Activated CD8-positive, alpha-beta T cell treated with anti-CD3 and anti-CD28 coated beads for 36 hours (primary cell): Measurements from ENCODE around the gene XPC. TPM values are rescaled to one million over a fixed set of nuclear protein-coding genes. Genes with fewer than 3 reads are reported as not detected.

Experiments
- ATAC-seq: fragments of 200-7000 bp; cut with Tn5 transposase; one replicate; pipeline ENCODE4 v1.10.0; 2021; ENCODE audit warnings: mild to moderate bottlenecking, moderate library complexity
- CTCF ChIA-PET: fragments of 350-600 bp; sonication (Branson Sonifier 250); formaldehyde crosslinking; loops from one replicate; lab custom pipeline; 2021; ENCODE audit warnings: antibody characterized with exemption; lab: Charles Lee
- POLR2A ChIA-PET: fragments of 350-600 bp; sonication (Branson Sonifier 250); formaldehyde crosslinking; loops from one replicate; lab custom pipeline; 2021; ENCODE audit warnings: antibody characterized with exemption; lab: Charles Lee
- DNase-seq: peaks from one replicate; pipeline ENCODE4 v3.0.0-alpha.2; 2020
- H3K27ac Mint-ChIP-seq: one replicate; pipeline ENCODE4 v1.8.0; 2021; ENCODE audit warnings: mild to moderate bottlenecking, mixed read lengths
- H3K27me3 Mint-ChIP-seq: one replicate; pipeline ENCODE4 v1.8.0; 2021; ENCODE audit warnings: mixed read lengths
- H3K36me3 Mint-ChIP-seq: one replicate; pipeline ENCODE4 v1.8.0; 2021; ENCODE audit warnings: low read depth, mixed read lengths
- H3K4me1 Mint-ChIP-seq: one replicate; pipeline ENCODE4 v1.8.0; 2021; ENCODE audit warnings: low read depth, mixed read lengths
- H3K4me3 Mint-ChIP-seq: one replicate; pipeline ENCODE4 v1.8.0; 2021; ENCODE audit warnings: mild to moderate bottlenecking, moderate library complexity, mixed read lengths
- H3K9me3 Mint-ChIP-seq: one replicate; pipeline ENCODE4 v1.8.0; 2021; ENCODE audit warnings: mixed read lengths
- CTCF ChIP-seq: fragments of 200-600 bp; IDR thresholded peaks from one replicate; pipeline ENCODE4 v1.8.0; 2022; ENCODE audit warnings: antibody characterized with exemption, mild to moderate bottlenecking
- intact Hi-C: fragments of 100-400 bp; cut with micrococcal nuclease; formaldehyde crosslinking; loops from one replicate; pipeline ENCODE4 v1.10.0; 2022
- total RNA-seq, 2 experiments: library from RNA; stranded (reverse); gene quantifications; one replicate each; pipeline ENCODE4 v1.2.3, GENCODE V29; 2021

The XPC gene
- total RNA-seq, 2 experiments from 2014 or later, result 23.5 to 24.8 TPM

- TF ChIP-seq CTCF, result no peak
- Mint-ChIP-seq H3K36me3 (peaks cover 41% of the 10 kb centered on the region), H3K4me3 (no peak overlapping the region), H3K27ac (no peak overlapping the region), H3K9me3 (no peaks in the 10 kb centered on the region), H3K4me1 (no peaks in the 10 kb centered on the region), H3K27me3 (no peaks in the 10 kb centered on the region)
- ChIA-PET CTCF (no interaction called here), POLR2A (interaction anchor here (0.5 to 3.1 kb wide), 7 partner anchors 9 to 166 kb away, joined by 3 to 12 read pairs (median 3); partner anchors contain the start of genes CHCHD4, LSM3, TMEM43 and XPC)
- ATAC-seq (no peak), DNase-seq (no peak)
- intact Hi-C loops, result no loop called here
Observed at GRCh38 chr3:14133876-14134275, 44.5 kb downstream of the XPC start.

GRCh38 chr3:14133188-14133800 lies 45.1 kb downstream of the XPC start:
- DNase-seq, result no peak
- ChIA-PET CTCF (no interaction called here), POLR2A (interaction anchor here (0.5 to 3.1 kb wide), 7 partner anchors 8 to 166 kb away, joined by 3 to 12 read pairs (median 3); partner anchors contain the start of genes CHCHD4, LSM3, TMEM43 and XPC)
- no peak overlapping the region for H3K27ac Mint-ChIP-seq
- no peaks in the 10 kb centered on the region for H3K9me3 Mint-ChIP-seq
- no peak for ATAC-seq
- H3K4me1 Mint-ChIP-seq, result peaks cover 1% of the 10 kb centered on the region
- no peaks in the 10 kb centered on the region for H3K27me3 Mint-ChIP-seq
- intact Hi-C loops, result no loop called here
- peaks cover 45% of the 10 kb centered on the region for H3K36me3 Mint-ChIP-seq
- no peak for TF ChIP-seq CTCF
- no peak overlapping the region for H3K4me3 Mint-ChIP-seq

- CTCF ChIA-PET, result no interaction called here
- Mint-ChIP-seq H3K4me1 (peaks cover 7% of the 10 kb centered on the region), H3K27ac (no peak overlapping the region), H3K27me3 (no peaks in the 10 kb centered on the region), H3K4me3 (no peak overlapping the region), H3K36me3 (peaks cover 50% of the 10 kb centered on the region), H3K9me3 (no peaks in the 10 kb centered on the region)
- TF ChIP-seq CTCF, result no peak
- POLR2A ChIA-PET, result interaction anchor here (2.1 to 3.1 kb wide), 2 partner anchors 11 to 35 kb away, joined by 6 to 11 read pairs; no protein-coding TSS in a partner anchor
- DNase-seq (no peak), ATAC-seq (no peak)
- intact Hi-C loops, result no loop called here
Observed at GRCh38 chr3:14132689-14133088, 45.7 kb downstream of the XPC start.

- intact Hi-C loops, result no loop called here
Observed at GRCh38 chr3:14132120-14132519, 46.3 kb downstream of the XPC start.

More at GRCh38 chr3:14132120-14132519, 46.3 kb downstream of the XPC start:
- H3K27me3 Mint-ChIP-seq, result no peaks in the 10 kb centered on the region
- CTCF ChIA-PET, result no interaction called here
- peaks cover 13% of the 10 kb centered on the region for H3K4me1 Mint-ChIP-seq
- no peak overlapping the region for H3K27ac Mint-ChIP-seq
- no peak for DNase-seq
- H3K4me3 Mint-ChIP-seq, result no peak overlapping the region
- no peak for TF ChIP-seq CTCF
- no peaks in the 10 kb centered on the region for H3K9me3 Mint-ChIP-seq
- no peak for ATAC-seq
- peaks cover 54% of the 10 kb centered on the region for H3K36me3 Mint-ChIP-seq
- POLR2A ChIA-PET, result interaction anchor here (0.9 to 3.1 kb wide), 3 partner anchors 9 to 46 kb away, joined by 4 to 11 read pairs (median 5); partner anchors contain the start of gene XPC
